GM23248 (cell line): ENCODE measurements around the gene AMOTL1.

Source experiments
- EZH2 ChIP-seq: fragments of 200-600 bp; sonication (generic); IDR thresholded peaks from 2 replicates; pipeline ENCODE4 v1.6.1; 2018; ENCODE audit warnings: antibody characterized with exemption, mild to moderate bottlenecking; ENCODE audit not compliant: insufficient read depth, poor library complexity, severe bottlenecking
- EZH2phosphoT487 ChIP-seq: fragments of 200-600 bp; sonication (generic); IDR thresholded peaks from 2 replicates; pipeline ENCODE4 v1.6.1; 2018; ENCODE audit warnings: antibody characterized with exemption, moderate library complexity, mild to moderate bottlenecking, low read depth; ENCODE audit not compliant: insufficient read depth

DNA sequence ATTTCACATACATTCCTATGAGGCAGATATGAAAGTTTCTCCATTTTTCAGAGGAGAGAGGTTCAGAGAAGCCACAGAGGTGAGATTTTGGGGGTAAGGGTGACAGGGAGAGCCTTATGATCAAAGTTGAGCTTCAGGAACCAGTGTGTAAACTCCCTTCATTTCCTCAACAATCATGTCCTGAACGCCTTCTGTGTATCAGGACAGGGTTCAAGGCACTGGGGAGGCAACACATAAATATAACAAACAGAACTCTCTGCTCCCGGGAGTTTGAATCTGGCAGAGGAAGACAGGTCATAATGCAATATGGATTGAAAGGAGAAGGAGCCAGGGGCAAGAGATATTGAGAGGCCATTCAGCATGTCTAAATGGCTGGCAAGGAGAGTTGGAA is 28.0 kb downstream of the AMOTL1 start:
- TF ChIP-seq EZH2, result no peak
- no peak for TF ChIP-seq EZH2phosphoT487
